UCSD-AML1 (cell line): ENCODE results near the gene ASB12.
"Not testable (repeated sequence)": the region's sequence is repeated elsewhere in the genome, so short reads cannot be mapped to it uniquely, and the experiment has no call there.

Source experiments
- DNase-seq: peaks from one replicate; lab custom pipeline; 2025; ENCODE audit not compliant: unreplicated experiment; lab: John Stamatoyannopoulos, UW

The ASB12 gene, protein sequence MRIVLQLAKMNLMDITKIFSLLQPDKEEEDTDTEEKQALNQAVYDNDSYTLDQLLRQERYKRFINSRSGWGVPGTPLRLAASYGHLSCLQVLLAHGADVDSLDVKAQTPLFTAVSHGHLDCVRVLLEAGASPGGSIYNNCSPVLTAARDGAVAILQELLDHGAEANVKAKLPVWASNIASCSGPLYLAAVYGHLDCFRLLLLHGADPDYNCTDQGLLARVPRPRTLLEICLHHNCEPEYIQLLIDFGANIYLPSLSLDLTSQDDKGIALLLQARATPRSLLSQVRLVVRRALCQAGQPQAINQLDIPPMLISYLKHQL

DNA sequence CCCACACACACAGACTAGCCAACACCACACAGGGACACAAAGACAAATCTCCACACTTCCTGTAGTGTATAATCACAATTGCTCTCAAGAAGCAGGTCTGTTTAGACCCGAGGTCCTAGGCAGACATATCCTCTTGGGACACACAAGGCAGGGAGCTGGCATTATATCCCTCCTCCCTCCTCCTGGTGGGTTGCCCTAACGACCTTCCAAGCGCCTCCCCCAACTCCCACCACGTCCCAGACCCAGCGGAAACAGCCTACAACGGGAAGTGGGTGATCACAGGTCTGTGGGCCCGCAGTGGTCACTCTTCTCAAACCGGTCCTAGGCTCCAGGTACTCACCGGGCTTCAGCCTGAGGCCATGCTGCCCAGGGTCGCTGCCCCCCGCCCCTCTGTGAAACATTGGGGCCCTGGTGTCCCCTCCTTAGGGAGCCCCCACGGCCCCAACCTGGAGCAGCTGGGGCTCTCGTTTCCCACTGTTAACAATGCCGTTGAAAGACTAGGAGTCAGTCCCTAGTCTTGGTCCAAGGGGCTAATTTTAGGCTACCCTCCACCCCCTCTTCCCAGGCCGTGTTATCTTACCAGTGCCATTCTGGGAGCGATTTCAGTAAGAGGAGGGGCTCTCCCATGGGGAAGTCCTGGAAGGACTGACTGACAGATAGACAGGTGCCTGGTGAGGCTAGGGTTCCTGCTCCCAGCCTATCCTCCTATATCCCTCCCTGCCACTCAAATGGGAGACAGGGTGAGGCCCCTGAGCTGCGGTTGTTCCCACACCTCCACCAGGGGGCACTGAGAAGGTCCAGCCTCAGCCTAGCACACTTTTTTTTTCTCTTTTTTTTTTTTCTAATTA is at the start of gene ASB12:
Gene ASB12, minus strand, starts transcription at position 485 of the 848 bp plus-strand sequence. CDS start 4,957 bp downstream, outside the sequence.
- no peak for DNase-seq

DNA sequence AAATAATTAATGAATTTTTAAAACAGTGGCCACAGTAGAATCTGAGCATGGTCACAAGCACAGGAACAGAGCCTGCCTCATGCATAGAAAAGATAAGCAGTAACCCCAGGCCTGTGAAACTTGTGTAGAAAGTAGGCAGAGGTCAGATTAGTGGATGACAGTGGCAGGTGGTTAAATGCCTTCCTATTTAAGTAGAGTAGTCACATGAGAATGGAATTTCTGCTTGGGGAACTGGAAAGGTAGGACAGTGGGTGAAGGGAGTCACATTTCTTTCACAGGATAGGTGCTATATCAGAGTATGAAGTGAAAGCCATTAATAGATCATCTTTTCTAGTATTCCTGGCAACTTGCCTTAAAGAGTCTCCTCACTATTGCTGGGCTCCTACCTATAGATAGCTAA is 34.9 kb upstream of the ASB12 start:
- no peak for DNase-seq

DNA sequence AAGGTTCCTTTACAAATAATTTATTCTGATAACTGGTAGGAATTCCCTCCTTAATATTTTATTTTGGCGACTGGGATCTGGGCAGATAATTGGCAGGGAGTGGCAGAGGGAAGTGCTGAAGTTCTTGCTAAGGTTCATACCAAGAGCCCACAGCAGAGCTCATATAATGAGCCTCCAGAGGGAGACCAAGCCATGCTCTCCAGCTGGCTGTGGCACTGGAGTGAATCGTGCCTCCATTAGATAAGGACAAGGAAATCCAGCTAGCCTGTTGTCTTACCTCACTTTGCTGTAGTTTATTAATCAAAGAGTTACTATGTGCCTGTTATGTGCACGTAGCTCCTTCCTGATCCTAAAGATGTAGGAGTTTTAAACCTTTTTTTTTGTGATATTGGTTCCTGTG is 1.3 kb downstream of the ASB12 start:
- no peak for DNase-seq

DNA sequence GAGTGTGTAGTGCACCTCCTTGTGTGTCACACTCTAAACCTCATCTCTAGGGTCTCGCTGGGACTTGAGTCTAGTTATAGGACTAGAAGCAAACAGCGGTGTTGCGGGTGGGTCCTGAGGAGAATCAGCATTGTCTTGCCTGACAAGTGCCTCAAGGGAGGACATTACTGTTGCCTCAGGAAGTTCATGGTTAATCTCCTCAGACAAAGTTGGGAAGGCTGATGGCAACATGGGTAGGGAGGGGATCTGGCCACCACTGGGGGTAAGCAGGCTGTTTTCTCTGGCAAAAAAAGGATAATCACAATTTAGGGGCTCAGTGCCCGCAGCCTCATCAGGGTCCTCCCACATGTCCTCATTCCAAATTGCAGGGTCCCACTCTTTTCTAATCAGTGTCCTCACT is 12.4 kb downstream of the ASB12 start:
- no peak for DNase-seq

GRCh38 chrX:64213989-64214388 is 16.4 kb downstream of the ASB12 start:
- not testable (repeated sequence) for DNase-seq

DNA sequence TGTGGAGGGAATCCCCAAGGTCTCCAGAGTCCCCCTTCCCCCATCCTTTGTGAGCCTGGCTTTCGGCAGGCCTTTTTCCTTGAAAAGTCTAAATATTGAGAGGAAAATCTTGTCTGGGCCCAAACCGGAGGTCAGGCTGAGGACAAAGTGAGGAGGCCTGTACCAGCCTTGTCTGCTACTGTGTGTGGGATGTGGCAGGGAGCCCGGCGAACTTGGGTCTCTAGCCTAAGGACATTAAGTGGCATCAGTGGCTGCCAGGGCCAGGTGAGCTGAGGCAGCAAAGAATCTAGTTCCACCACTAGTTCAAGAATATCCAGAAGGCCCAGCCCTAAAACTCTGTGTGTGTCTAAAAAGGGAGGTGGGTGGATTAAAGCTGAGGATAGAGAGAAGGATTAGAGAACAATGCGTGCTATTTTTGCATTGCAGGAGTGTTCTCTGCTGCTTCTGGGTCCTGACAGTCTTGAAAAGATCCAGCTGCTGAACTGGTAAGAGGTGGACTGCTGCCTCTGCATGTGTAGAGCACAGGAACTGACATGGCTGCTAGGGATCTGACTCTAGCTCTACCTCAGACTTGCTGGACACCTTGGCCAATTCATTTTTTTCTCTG is 23.7 kb downstream of the ASB12 start:
- DNase-seq = no peak

GRCh38 chrX:64205735-64206501 is 24.5 kb downstream of the ASB12 start:
- DNase-seq = peak; percentile 92

DNA sequence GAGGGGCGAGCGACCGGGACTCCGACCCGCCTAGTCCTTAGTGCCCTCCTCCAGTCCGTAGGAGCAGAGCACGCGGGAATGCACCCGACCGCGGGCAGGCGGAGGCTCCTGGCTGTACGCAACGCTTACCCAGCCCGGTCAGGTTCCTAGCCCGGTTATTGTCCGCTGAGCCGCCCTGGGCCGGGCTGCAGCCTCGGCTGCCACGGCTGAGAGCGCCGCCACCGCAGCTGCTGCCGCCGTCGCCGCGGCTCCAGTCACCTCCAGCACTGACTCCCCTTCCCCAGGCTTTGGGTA is 25.0 kb downstream of the ASB12 start, which contains the start of gene AMER1:
Gene AMER1, minus strand, starts transcription at position 268 of the 294 bp plus-strand sequence. CDS start 12,422 bp downstream, outside the sequence.
- no peak for DNase-seq

DNA sequence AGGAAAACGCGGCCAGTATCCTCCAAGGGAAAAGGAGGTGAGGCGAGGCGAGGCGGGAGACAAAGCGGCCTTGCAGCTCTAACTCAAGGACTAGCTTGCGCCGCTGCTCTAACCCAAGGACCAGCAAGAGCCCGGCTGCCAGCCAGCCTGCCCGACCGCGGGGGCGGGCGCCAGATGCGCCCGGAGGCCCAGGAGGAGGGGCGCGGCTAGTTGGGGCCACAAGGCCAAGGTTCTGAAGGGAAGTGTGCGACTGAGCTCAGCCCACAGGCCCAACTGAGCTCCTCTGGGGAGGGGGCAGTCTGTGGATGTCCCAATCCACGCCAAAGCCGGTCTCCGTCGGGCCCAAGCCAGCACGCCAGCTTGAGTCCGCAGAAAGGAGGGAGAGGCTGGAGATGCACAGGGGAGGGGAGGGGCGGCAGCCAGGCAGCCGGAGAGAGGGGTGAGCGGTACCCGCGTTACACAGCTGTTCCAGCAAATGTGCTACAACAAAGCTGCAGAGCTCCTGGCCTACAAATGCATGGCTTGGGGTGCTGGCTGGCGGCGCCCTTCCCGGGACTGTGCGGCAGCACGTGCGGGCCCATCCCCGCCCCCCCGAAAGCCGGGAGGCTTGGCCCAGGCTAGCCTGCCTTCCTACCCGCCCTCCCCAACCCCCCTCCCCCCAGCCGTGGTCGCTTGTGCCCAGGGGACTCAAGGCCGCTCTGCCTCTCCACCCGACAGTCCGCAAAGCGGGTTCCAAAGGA is 25.5 kb downstream of the ASB12 start:
- peak; percentile 38 for DNase-seq

- no peak for DNase-seq
These were observed 26.2 kb downstream of the ASB12 start for GRCh38 chrX:64204252-64204651.

- no peak for DNase-seq
These were observed 27.5 kb downstream of the ASB12 start for GRCh38 chrX:64202808-64203325.

GRCh38 chrX:64198036-64198435 is 32.4 kb downstream of the ASB12 start:
- no peak for DNase-seq

GRCh38 chrX:64196606-64197005 is 33.8 kb downstream of the ASB12 start:
- no peak for DNase-seq

DNA sequence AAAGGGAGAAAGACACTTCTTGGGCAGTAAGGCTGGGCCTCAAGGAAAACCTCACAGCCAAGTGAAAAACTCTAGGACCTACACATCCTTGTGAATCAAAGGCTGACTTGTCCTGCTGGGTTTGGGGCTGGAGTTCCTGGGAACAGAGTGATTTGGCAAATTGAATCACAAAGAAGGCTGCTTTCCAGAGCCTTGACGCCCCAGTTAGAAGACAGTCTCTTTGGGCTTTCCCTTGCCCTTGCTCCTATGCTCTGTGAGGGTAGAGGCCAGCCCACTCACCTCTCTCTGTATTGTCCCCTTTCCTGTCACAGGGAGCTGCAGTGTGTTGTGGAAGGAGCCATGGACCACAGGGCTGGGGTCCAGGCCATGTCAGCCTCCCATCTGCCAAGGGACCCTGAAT is 34.5 kb downstream of the ASB12 start:
- DNase-seq = no peak

- no peak for DNase-seq
These were observed 37.7 kb downstream of the ASB12 start for GRCh38 chrX:64192673-64193072.

GRCh38 chrX:64192040-64192439 is 38.4 kb downstream of the ASB12 start:
- no peak for DNase-seq

GRCh38 chrX:64191281-64192010 is 39.0 kb downstream of the ASB12 start:
- DNase-seq = no peak

GRCh38 chrX:64190136-64190740 is 40.2 kb downstream of the ASB12 start:
- DNase-seq = no peak

DNA sequence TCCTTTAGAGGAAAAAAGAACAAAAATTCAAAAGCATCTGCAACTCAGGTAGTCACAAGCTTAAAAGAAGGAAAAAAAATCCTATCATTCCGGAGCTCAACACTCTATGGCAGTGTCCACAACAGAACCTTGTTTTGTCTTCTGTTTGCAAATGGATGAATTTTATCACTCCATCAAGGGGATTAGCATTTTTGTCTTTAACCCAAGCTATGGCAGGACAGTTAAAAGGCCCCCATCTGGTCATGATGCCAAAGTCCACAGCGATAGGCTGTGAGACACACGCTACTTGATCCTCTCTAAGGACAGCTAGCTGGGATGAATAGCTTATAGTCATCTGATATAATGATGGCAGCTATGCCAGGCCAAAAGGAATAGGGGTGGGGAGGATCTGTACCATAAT is 41.5 kb downstream of the ASB12 start:
- no peak for DNase-seq
